ENCODE measurements around the gene GMDS. TPM values are rescaled to one million over a fixed set of nuclear protein-coding genes. Genes with fewer than 3 reads are reported as not detected.

GMDS gene
- total RNA-seq, 1 experiment from 2014 or later = 27.6 TPM

DNA sequence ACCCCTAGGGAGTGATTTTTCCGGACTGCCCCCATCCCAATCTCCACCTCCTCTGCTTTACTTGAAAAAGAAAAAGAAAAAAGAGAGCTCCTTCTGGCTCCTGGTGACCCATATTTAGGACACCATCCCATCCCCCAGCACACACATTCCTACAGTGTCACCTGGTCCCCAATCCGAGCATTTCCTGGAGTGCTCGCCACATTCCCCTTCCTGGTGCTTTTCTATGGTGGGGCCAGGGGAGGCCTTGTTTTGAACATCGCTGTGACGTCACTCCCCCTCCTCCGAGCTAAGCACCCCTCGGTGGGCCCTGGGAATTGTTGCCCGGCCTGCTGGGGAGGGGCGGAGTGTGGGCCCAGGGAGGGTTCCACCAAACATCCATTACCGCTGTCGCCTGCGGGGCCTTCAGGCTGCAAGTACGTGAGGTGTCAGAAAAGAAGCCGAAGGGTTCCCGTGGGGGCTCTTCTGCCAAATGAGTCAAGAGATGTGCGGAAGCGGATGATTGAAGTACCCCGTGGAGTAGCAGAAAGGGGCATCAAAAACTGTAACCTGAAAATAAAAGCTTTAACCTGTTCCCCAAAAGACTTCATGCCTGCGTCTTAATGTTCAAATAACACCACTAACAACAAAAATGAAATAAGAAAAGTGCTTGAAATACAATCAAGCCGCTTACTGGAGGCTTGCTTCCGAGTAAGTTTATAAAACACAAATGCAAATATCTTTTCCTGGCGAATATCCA lies 638.5 kb downstream of the GMDS start:
- Histone ChIP-seq H3K4ac (ENCODE audit: low read depth, low read length) (no peak overlapping the region), H3K79me2 (ENCODE audit: insufficient read depth, low read length) (no peaks in the 10 kb centered on the region), H2BK20ac (ENCODE audit: low read depth, low read length, poor library complexity, severe bottlenecking) (no peak overlapping the region), H4K20me1 (ENCODE audit: control insufficient read depth, insufficient read depth, insufficient read length) (no peaks in the 10 kb centered on the region), H2AFZ (ENCODE audit: low read length) (no peak overlapping the region), H3K9me3 (ENCODE audit: control insufficient read depth, low read depth, low read length) (no peaks in the 10 kb centered on the region), H3K9ac (ENCODE audit: extremely low read depth, insufficient read length, low read length) (no peak overlapping the region), H3K14ac (ENCODE audit: insufficient read depth, low read length) (no peak overlapping the region), H3K79me1 (ENCODE audit: insufficient read depth, low read depth, low read length, poor library complexity, severe bottlenecking) (no peaks in the 10 kb centered on the region), H4K8ac (replicated peaks; ENCODE audit: insufficient read length, low read depth, low read length) (no peak overlapping the region), H4K91ac (ENCODE audit: insufficient read length, low read depth, low read length) (no peak overlapping the region), H3T11ph (ENCODE audit: low read length) (no peak overlapping the region), H3K23ac (ENCODE audit: insufficient read length, low read depth, low read length) (no peak overlapping the region), H3K27ac (ENCODE audit: insufficient read length, low read depth, low read length) (no peak overlapping the region), H3K4me2 (ENCODE audit: insufficient read depth, insufficient read length, low read length) (peak overlapping the region; percentile 44), H2BK120ac (ENCODE audit: low read depth, low read length, poor library complexity, severe bottlenecking) (no peak overlapping the region), H2BK15ac (ENCODE audit: low read depth, low read length) (no peak overlapping the region), H3K18ac (ENCODE audit: insufficient read length, low read depth, low read length) (no peak overlapping the region), H2BK5ac (ENCODE audit: insufficient read length, low read length) (no peak overlapping the region), H2BK12ac (ENCODE audit: insufficient read length, low read depth, low read length) (no peak overlapping the region), H3K56ac (ENCODE audit: insufficient read length, low read depth, low read length) (no peak overlapping the region), H3K4me1 (ENCODE audit: insufficient read depth, low read length) (no peaks in the 10 kb centered on the region; the same call in 1 of the 2 replicates), H3K23me2 (ENCODE audit: insufficient read length, low read depth, low read length, poor library complexity, severe bottlenecking) (peaks cover 27% of the 10 kb centered on the region), H3K27me3 (ENCODE audit: insufficient read depth, low read length) (peaks cover 67% of the 10 kb centered on the region), H2AK5ac (ENCODE audit: insufficient read length, low read length) (no peak overlapping the region), H4K5ac (ENCODE audit: insufficient read length, low read depth, low read length) (no peak overlapping the region)
- peaks cover 37 to 43% of the 10 kb centered on the region in 2 experiments for H3K4me1 Mint-ChIP-seq
- H3K9me3 Mint-ChIP-seq = peaks cover 0 to 1% of the 10 kb centered on the region in 2 experiments; a peak in 2 of 5 replicates
- H3K27ac Mint-ChIP-seq = no peak overlapping the region
- peaks cover 84% of the 10 kb centered on the region for H3K27me3 Mint-ChIP-seq (ENCODE audit: low read depth)
- TF ChIP-seq, protein P1, sequence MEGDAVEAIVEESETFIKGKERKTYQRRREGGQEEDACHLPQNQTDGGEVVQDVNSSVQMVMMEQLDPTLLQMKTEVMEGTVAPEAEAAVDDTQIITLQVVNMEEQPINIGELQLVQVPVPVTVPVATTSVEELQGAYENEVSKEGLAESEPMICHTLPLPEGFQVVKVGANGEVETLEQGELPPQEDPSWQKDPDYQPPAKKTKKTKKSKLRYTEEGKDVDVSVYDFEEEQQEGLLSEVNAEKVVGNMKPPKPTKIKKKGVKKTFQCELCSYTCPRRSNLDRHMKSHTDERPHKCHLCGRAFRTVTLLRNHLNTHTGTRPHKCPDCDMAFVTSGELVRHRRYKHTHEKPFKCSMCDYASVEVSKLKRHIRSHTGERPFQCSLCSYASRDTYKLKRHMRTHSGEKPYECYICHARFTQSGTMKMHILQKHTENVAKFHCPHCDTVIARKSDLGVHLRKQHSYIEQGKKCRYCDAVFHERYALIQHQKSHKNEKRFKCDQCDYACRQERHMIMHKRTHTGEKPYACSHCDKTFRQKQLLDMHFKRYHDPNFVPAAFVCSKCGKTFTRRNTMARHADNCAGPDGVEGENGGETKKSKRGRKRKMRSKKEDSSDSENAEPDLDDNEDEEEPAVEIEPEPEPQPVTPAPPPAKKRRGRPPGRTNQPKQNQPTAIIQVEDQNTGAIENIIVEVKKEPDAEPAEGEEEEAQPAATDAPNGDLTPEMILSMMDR (conservative IDR thresholded peaks at IDR 0.05) = no peak
- H3K4me3 Mint-ChIP-seq = peak overlapping the region; percentile 36 to 73
- no CpG with 5 or more reads among the region's 22 CpGs for WGBS (ENCODE audit: extremely low coverage, insufficient read length, low lambda C conversion rate)
- peak; percentile 80 for DNase-seq
- no peaks in the 10 kb centered on the region for H3K36me3 Mint-ChIP-seq (ENCODE audit: insufficient read depth in 1 of 3, low read depth in 3 of 3)
